Right hindlimb (tissue), 1 donor: Measurements from ENCODE around the gene NOP14.
"Not testable (repeated sequence)": the region's sequence is repeated elsewhere in the genome, so short reads cannot be mapped to it uniquely, and the experiment has no call there.

Experiments used
- DNase-seq: peaks from one replicate; pipeline ENCODE4 v3.0.0-alpha.2; 2018

The NOP14 gene

DNA sequence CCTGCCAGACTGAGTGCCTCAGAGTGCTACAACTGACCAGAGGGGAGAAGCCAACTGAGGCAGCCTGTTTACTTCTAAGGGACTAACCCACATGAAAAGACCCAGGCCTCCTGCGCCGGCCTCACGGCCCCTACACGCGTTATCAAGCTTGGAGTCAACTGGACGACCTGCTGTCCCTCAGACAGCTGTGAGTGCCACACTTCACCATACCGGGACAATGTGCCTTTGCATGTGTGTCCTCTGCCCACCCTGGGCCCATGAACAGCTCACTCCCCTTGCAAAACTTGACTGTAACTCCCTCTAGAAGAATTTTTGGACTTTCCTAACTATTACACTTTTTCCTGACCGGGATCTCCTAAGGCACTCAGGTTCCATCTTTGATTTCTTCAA lies 1.8 kb downstream of the NOP14 start:
- DNase-seq, result no peak

DNA sequence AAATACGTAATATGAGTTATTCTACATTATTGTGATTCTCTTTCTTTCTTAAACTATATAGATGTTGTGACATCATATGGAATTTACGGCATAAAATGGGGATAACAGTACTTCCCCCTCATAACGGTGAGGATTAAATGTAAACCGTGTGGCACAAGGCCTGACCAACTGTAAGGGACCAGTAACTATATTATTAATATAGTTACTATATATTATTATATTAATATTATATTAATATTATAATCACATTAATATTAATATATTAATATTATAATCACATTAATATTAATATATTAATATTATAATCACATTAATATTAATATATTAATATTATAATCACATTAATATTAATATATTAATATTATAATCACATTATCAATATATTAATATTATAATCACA lies 2.8 kb downstream of the NOP14 start:
- DNase-seq, result not testable (repeated sequence)

DNA sequence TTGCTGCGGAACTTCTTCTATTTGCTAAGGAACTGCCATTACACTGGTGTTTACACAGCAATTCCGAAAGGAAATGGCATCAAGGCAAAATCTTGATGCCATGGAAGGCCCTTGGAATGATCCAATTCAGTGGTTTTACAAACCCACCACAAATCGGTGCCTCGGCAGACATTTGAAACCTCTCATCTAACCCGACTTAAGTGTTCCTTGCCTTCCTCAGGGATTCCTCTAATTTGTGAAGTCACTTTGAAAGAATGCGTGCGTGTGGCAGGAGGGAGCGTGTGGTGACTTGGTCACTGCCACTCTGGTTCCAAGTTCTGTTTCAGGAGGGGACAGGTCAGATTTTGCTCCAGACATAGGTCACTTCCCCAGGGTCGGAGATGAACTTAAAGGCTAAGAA lies 4.8 kb downstream of the NOP14 start:
- no peak for DNase-seq

DNA sequence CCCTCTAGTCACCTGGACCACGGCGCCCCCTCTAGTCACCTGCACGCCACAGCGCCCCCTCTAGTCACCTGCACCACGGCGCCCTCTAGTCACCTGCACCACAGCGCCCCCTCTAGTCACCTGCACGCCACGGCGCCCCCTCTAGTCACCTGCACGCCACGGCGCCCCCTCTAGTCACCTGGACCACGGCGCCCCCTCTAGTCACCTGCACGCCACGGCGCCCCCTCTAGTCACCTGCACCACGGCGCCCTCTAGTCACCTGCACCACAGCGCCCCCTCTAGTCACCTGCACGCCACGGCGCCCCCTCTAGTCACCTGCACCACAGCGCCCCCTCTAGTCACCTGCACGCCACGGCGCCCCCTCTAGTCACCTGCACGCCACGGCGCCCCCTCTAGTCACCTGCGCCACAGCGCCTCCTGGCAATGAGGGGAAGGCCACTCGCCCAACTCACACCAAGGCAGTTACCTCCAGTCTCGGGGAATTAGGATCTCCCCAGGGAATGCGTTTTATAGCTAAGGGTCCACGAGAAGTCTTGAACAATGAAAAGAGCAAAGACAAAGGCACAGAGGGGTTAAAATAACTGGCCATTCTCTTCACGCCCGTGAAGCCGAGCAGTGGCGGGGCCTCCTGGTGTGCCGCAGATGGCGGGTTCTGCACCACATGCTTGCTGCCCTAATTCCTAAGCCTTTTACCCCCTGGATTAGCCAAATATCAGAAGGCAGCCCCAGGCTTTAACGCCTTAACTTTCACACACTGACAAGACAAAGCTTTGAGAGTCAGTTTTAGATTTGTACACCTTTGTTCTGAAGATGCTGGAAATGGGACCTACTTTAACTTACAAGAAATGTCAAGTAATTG lies 7.8 kb downstream of the NOP14 start:
- not testable (repeated sequence) for DNase-seq

DNA sequence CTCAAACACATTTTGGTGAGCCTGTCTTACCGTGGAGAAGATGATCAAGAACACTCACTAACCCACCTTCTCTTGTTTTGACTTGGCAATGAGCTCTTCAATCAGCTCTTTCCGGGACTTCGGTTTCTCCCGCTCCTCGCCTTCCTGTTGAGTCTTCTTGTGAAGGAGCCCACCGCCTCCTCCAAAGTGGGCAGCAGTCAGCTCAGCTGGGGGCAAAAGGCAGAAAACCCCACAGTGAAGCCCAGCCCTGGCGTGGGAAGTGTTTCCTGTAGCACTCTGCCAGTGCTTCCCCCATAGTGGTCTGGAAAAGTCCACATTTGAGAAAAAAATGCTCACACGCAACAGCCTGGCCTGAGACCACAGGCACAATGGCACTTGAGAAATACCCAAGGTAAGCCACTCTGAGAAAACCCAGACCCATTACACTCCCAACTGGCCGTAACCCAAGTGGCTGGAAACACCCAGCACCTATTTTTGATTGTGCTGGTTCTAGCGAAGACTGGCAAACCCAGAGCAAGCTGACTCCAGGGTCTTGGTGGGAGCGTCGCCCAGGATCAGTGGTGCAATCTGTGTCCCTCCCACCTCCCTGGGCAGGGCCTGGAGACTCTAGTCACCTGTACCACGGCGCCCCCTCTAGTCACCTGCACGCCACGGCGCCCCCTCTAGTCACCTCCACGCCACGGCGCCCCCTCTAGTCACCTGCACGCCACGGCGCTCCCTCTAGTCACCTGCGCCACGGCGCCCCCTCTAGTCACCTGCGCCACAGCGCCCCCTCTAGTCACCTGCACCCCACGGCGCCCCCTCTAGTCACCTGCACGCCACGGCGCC lies 8.6 kb downstream of the NOP14 start:
- no peak for DNase-seq

DNA sequence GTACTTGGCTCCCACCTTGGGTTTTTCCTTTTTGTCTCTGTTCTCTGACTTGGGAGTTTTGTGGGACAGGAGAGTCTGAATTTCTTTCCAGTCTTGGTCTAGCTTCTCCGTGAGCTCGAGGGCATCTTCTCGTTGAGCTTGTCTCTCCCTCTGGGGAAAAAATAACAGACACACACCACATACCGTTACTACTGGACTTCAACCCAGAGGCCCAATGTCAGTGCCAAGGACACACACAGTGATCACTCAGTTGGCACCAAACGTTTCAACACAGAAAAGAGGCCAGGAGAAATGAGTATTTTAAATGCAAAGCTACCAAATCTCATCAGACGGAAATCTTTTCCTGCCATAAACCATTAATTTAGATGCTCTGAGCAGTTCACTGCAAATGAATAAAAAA lies 9.7 kb downstream of the NOP14 start:
- DNase-seq, result no peak

DNA sequence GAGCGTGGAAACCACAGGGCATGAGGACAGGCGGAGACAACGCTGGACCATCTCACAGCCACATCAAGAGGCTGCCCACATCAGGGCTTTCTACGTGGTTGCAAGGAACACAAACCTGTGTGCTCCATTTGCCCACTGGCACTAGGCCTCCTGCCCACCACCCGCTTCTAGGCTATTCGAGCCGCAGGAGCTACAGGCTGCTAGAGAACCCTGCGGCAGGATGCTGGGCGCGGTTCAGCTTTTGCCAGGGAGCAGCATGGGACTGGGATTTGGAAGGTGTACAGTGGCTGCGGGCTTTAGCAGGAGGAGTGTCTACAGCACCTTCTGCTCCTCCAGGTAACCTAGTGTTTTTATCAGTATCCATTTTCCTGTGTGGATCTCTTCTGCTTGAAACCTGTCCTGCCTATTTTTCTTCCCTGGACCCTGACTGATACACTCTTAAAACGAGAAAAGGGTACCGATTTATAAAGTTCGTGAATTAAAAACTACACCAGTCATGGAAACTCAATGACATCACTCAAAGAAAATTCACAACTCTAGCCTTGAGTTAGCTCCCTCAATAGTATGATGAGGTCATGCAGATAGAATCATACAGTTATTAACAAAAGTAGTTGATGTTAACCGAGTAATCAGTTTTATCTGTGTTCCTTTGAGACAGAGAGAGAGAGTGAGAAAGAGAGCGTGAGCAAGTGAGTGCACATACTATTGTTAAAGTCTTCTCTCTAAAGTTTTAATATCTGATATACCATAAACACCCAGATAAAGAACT lies 12.8 kb downstream of the NOP14 start:
- DNase-seq, result no peak

DNA sequence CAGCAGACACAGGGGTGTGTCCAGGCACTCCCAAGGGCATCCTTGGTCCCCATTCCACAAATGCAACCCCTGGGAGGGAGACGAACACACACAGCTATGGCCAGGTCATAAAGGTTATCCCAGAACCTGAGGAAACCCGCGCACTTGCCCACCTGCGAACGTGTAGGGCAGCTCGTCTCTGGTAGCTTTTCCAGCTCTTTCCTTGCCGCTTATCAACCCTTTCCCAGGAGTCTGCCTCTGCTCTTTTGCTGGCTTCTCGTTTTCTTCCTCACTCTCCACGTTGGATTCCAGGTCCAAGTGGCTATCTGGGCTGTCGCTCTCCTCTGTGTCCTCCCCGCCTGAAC lies 13.5 kb downstream of the NOP14 start:
- no peak for DNase-seq

DNA sequence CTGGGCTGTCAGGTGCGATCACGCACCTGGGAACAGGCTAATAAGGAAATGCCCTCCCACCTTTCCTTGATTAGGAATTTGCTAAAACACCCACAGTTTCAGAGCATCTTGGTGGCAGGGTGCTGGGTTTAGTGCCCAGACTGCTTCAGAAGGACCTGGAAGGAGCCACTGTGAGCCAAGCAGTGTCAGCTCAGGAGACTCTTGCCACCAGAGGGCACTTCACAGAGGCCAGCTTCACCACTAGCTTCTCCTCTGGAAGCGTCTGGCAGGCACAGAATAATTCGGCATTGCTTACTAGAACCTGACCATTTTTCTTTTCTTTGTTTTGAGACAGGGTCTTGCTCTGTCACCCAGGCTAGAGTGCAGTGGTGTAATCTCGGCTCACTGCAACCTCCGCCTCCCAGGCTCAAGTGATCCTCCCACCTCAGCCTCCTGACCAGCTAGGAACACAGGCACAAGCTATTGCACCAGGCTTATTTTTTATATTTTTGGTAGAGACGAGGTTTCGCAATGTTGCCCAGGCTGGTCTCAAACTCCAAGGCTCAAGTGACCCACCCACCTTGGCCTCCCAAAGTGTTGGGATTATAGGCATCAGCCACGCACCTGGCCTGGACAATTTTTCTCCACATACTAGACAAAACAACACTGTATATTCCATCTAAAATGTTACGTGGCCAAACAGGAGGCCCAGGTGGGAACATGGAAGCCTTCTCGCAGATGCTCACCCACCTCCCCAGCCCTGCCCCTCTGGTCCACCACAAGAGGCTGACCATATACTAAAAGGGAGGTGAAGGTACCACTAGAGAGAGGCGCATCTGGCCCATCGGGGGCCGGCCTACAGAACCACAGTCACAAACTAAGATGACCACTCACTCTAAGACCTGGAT lies 14.1 kb downstream of the NOP14 start:
- peak; percentile 20 for DNase-seq

DNA sequence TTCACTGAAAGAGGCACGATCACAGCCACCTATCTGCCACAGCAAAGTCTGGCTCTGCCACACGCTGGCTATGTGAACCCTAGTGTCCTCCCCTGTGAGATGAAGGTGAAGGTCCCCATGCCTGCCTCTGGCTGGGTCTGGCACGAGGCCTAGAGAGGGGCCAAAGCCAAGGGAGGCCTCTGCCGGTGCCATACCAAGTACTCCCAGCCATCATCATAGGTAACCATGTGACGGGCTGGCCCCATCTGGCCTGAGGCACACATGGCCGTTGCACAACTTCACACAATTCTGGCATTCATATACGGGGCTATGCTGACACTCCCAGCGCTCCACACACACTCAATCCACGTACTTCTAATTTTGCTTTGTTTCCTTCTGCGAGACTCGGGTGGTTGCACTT lies 15.3 kb downstream of the NOP14 start:
- no peak for DNase-seq

DNA sequence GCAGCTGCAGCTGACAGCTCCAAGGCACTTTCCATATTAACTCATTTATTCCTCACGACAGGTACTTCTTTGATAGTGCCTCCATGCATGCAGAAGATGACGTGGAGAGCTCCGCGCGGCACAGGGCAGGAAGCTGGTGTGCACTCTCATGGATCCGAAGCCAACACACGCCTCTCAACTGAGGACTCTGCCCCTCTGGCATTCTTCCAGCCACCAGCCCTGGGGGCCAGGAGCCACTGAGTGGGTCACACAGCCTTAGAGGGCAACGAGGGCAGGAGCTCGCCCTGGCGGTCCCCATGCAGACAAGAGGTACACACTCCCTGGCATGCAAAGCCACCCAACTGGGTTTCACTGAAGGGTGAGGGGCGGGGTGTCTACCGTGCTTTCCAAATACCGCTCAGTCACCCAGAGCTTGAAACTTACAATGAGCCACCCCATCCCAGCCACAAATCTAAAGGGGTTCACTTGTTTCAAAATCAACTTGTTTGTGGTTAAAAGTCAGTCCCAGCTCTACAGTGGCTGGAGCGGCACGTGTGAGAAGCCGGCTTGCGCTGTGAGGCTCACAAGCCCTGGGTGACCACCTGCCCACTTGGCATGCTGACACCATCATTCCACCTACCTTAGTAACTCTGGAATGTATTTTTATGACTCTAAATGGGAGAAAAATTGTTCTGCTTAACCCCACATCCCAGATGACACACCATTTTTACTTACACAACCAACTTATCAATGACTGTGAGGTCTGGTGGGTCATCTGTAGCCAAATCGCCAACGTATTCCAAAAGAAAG lies 16.2 kb downstream of the NOP14 start:
- no peak for DNase-seq

DNA sequence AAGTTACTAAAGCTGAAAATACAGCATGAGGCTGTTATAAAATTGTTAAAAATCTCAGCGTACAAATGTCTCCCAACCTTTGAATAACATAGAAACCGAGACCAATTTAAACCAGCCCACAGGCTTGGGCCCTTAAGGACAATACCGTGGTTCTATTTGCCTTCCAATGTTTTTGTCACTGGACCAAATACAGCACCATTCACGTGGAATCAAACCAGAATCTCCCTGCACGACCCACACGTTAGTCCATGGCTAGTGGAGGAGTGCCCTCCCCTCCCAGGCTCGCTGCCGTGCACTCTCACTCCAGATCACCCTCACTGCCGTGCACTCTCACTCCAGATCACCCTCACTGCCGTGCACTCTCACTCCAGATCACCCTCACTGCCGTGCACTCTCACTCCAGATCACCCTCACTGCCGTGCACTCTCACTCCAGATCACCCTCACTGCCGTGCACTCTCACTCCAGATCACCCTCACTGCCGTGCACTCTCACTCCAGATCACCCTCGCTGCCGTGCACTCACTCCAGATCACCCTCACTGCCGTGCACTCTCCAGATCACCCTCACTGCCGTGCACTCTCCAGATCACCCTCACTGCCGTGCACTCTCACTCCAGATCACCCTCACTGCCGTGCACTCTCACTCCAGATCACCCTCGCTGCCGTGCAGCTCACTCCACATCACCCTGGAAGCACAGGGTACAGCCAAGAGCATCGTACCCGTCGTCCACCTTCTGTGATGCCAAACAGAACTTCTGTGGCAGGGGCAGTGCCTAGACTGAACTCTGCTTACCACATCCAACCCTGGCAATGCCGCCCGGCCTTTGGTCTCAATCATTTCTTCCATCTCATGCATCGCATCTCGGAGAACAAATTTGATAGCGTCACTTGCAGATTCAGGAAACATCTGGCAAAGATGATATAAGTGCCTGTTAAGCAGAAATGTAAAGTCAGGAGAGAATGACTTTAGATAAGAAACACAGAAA lies 17.3 kb downstream of the NOP14 start:
- not testable (repeated sequence) for DNase-seq

DNA sequence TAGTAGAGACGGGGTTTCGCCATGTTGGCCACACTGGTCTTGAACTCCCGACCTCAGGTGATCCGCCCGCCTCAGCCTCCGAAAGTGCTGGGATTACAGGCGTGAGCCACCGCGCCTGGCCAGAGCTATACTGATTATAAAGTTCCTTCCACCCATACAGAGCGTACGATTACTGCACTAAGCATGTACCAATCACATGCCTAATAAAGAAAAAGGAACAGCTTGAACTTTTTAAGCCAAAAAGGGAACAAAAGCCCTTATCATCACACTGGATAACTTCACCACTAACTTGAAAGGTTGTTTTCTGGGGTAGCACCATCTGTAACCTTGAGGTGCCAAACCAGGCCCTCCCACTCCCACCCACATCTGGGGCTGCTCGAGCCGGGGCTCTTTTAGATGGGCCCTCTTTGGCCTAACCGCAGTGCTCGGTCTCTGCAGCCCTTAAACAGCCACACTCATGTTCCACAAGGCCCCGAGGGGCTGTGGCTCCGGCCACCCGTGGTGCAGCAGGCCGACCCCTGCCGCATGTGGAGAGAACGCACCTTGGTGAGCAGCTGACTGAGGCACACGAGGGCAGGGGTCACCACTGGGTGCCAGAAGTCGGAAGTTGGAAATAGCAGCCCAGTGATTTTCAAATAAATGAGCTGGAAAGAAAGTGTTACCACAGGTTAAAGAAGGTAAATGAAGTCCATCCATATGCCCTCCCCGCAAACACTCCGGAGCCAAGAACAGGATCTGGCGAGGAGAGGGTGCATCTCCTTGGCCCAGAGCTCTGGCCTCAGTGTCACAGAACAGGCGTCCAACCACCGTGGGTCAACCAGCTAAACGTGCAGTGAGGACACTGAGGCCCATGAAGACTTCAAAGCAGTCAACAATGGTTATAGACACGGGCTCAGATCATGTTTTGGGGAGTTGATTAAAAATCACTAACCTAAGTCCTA lies 18.4 kb downstream of the NOP14 start:
- DNase-seq, result no peak

DNA sequence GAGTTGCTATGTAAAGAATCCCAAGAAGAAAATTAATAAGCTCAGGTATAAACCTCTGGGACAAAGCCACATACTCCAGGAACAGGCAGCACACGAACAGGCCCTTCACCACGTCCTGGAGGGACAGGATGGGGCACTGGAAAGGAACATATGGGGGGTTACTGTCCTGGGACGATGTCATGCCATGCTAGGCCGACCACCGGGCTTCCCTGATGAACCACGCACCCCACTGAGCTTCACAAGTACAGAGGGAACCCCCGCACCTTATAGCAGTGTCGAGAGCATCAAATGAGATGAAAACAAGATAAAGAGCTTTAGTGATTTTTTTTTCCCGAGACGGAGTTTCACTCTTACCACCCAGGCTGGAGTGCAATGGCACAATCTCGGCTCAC lies 19.1 kb downstream of the NOP14 start:
- no peak for DNase-seq

DNA sequence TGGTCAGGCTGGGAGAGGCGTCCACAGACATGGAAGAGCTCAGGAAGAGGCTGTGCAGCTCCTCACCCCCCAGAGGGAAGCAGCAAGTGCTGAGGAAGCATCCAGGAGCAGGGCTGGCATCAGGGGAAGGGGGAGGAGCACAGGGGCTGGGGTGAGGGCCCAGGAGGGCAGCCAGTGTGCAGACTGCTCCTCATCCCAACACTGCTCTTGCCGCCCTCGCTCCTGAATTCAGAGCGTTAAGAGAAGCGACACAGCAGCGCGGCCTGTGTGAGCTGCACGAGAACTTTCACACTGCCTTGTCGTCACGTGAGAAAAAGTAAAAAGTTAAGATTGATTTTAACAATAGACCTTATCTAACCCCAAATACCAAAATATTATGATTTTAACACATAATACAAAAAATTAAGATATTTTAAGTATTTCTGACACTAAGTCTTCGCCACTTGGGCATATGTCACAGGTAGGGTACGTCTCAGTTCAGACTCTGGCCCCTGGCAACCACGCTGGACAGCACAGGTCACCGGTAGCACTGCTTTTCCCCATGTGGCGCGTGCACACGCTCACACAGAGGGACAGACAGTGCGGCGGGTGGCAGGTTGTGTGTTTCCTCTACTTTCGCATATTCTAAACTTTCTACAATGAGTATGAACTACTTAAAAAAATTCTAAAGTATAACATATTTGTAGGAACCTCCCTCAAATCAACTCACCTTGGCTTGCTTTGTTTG lies 19.7 kb downstream of the NOP14 start:
- DNase-seq, result no peak

DNA sequence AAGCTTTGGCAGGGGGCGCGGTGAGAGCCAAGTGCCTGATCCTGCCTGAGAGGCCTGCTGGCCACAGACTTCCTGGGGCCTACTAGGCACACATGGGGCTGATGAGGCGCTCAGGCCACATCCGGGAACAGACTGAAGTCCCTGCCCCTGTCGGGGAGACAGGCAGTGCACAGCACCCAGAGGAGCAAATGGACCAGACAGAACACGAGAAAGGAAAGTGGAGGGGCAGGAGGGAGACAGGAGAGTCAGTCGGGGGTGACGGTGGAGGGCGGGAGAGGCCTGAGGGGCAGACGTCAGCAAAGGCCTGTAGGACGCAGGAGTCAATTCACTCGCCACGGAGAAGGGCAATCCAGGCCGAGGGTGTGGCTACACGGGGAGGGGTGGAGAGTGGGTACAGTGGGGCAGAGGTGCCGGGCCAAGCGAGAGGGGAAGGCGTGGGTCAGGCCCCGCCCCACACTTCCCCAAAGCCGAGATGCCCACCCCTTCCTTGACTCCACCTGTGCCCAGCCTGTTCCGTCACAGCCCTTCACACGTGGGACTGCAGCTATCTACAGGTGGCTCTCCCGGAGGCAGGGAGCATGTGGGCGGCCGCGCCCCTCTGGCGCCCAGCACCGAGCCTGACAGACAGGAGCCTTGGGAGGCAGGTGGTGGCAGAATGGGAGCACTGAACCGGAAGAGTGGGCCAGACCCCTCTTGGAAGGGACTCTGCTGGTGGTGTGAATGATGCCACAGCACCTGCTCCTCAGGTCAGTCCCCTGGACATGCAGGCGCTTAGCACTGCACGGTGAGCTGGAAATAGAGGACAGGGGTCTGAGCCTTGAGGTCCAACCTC lies 20.5 kb downstream of the NOP14 start:
- no peak for DNase-seq

DNA sequence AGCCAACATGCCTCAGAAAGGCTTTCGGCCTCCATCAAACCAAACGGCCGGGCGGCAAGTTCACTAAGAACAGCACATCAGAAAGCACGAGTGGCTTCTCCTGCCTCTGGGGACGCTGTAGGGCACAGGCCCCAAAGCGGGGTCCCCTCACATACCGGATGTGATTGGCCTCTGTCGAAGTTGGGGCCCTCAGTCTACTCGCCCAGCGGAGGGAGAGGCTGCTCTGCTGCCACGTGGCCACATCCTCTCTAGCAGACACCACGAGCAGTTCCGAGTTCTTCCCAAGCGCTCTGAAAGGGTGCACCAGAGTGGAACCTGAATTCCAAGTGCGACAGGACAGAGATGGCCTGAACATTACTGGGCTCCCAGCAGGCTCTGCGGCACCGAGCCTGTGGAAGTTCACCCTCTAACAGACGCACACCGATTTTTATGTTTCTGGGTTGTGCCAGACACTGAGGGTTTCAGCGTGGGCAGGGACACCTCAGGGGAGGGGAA lies 21.1 kb downstream of the NOP14 start:
- no peak for DNase-seq
